ENCODE results near the gene ANXA3. TPM values are rescaled to one million over a fixed set of nuclear protein-coding genes. Genes with fewer than 3 reads are reported as not detected.

Gene ANXA3
- total RNA-seq, 4 donors from 2014 or later, result 22.3 to 253 (median 150) TPM

- TF ChIP-seq POLR2A (IDR thresholded peaks at IDR 0.05), result no peak
- TF ChIP-seq CTCF (IDR thresholded peaks at IDR 0.05), result no peak
- 40 to 46% methylated on average over 10 of the region's 10 CpGs for WGBS, 2 donors (ENCODE audit: low coverage in 1 of 2)
- H3K27ac ChIP-seq, result peak overlapping the region; percentile 14 to 96 (median 85)
- H3K9me3 ChIP-seq, result no peaks in the 10 kb centered on the region
- peak overlapping the region; percentile 44 to 61 for H3K4me3 ChIP-seq
- peaks cover 0 to 10% of the 10 kb centered on the region in 2 donors for H3K36me3 ChIP-seq
- ATAC-seq, result peak; percentile 37
- H3K4me1 ChIP-seq, result peaks cover 0 to 39% (median 3%) of the 10 kb centered on the region in 3 donors
- H3K27me3 ChIP-seq, result no peaks in the 10 kb centered on the region
Measured at GRCh38 chr4:78552389-78553042, 946 bp downstream of the ANXA3 start.

- peaks cover 0 to 10% of the 10 kb centered on the region in 2 donors for H3K36me3 ChIP-seq
- TF ChIP-seq EP300 (IDR thresholded peaks at IDR 0.05) (no peak), POLR2A (IDR thresholded peaks at IDR 0.05) (no peak), CTCF (IDR thresholded peaks at IDR 0.05) (no peak), POLR2AphosphoS5 (IDR thresholded peaks at IDR 0.05) (no peak)
- no peak for ATAC-seq
- peak overlapping the region in 1 of 2 donors; percentile 61 for H3K4me3 ChIP-seq
- H3K4me1 ChIP-seq, result peaks cover 0 to 43% (median 3%) of the 10 kb centered on the region in 3 donors
- no peaks in the 10 kb centered on the region for H3K27me3 ChIP-seq
- 80 to 97% methylated on average over 1 to 3 of the region's 3 CpGs for WGBS, 2 donors (ENCODE audit: low coverage in 1 of 2)
- H3K27ac ChIP-seq, result peak overlapping the region in 3 of 4 donors; percentile 82 to 96 (median 88)
- H3K9me3 ChIP-seq, result no peaks in the 10 kb centered on the region
Measured at GRCh38 chr4:78553043-78553396, 1.4 kb downstream of the ANXA3 start.

GRCh38 chr4:78553529-78554060 is 2.0 kb downstream of the ANXA3 start:
- Histone ChIP-seq H3K4me1 (peaks cover 0 to 49% (median 3%) of the 10 kb centered on the region in 3 donors), H3K9me3 (no peaks in the 10 kb centered on the region), H3K36me3 (peaks cover 0 to 10% of the 10 kb centered on the region in 2 donors), H3K4me3 (peak overlapping the region in 1 of 2 donors; percentile 61), H3K27ac (peak overlapping the region in 3 of 4 donors; percentile 82 to 96 (median 88)), H3K27me3 (no peaks in the 10 kb centered on the region)
- ATAC-seq, result no peak
- TF ChIP-seq CTCF (IDR thresholded peaks at IDR 0.05) (no peak), POLR2A (IDR thresholded peaks at IDR 0.05) (no peak), EP300 (IDR thresholded peaks at IDR 0.05) (no peak), POLR2AphosphoS5 (IDR thresholded peaks at IDR 0.05) (no peak)

GRCh38 chr4:78556665-78557064 is 5.1 kb downstream of the ANXA3 start:
- H3K36me3 ChIP-seq, result peaks cover 0 to 10% of the 10 kb centered on the region in 2 donors
- WGBS, 2 donors (ENCODE audit: low coverage in 1 of 2), result 89 to 92% methylated on average over 3 to 4 of the region's 4 CpGs
- H3K27me3 ChIP-seq, result no peaks in the 10 kb centered on the region
- TF ChIP-seq POLR2A (IDR thresholded peaks at IDR 0.05) (no peak), POLR2AphosphoS5 (IDR thresholded peaks at IDR 0.05) (no peak), CTCF (IDR thresholded peaks at IDR 0.05) (no peak), EP300 (IDR thresholded peaks at IDR 0.05) (no peak)
- no peaks in the 10 kb centered on the region for H3K9me3 ChIP-seq
- no peak for ATAC-seq
- H3K27ac ChIP-seq, result peak overlapping the region in 3 of 4 donors; percentile 33 to 69 (median 39)
- no peak overlapping the region for H3K4me3 ChIP-seq
- peaks cover 10 to 62% (median 12%) of the 10 kb centered on the region in 3 donors for H3K4me1 ChIP-seq

GRCh38 chr4:78557841-78558240 is 6.3 kb downstream of the ANXA3 start:
- no peak for TF ChIP-seq POLR2AphosphoS5 (IDR thresholded peaks at IDR 0.05)
- no peak for TF ChIP-seq CTCF (IDR thresholded peaks at IDR 0.05)
- no peak for TF ChIP-seq EP300 (IDR thresholded peaks at IDR 0.05)
- no peak for TF ChIP-seq POLR2A (IDR thresholded peaks at IDR 0.05)
- Histone ChIP-seq H3K4me1 (peaks cover 10 to 59% (median 14%) of the 10 kb centered on the region in 3 donors), H3K27ac (peak overlapping the region in 3 of 4 donors; percentile 31 to 69 (median 33)), H3K36me3 (peaks cover 0 to 10% of the 10 kb centered on the region in 2 donors), H3K4me3 (no peak overlapping the region), H3K27me3 (no peaks in the 10 kb centered on the region), H3K9me3 (no peaks in the 10 kb centered on the region)
- WGBS, 2 donors (ENCODE audit: low coverage in 1 of 2), result 42 to 53% methylated on average over 2 of the region's 2 CpGs
- no peak for ATAC-seq

Data from gastroesophageal sphincter (tissue), 4 donors.